Transverse colon (tissue), 4 donors: ENCODE data around the gene SERPINA1. TPM values are rescaled to one million over a fixed set of nuclear protein-coding genes. Genes with fewer than 3 reads are reported as not detected.

Experiments
- DNase-seq: peaks from one replicate; pipeline ENCODE4 v3.0.0-alpha.2; 2019
- H3K27ac ChIP-seq, 4 donors: fragments of 200-600 bp; sonication (generic); 2 replicates each; pipeline ENCODE4 v1.5.1; 2016 to 2018; ENCODE audit warnings: inconsistent platforms in 4 of 4
- H3K27me3 ChIP-seq: fragments of 200-600 bp; sonication (generic); 2 replicates; pipeline ENCODE4 v1.5.1; 2017; ENCODE audit warnings: inconsistent platforms
- H3K36me3 ChIP-seq, 4 donors: fragments of 200-600 bp; sonication (generic); 2 replicates each; pipeline ENCODE4 v1.5.1; 2017 to 2019; ENCODE audit warnings: inconsistent platforms in 4 of 4
- H3K4me1 ChIP-seq, 4 donors: fragments of 200-600 bp; sonication (generic); 2 replicates each; pipeline ENCODE4 v1.5.1; 2017 to 2020; ENCODE audit warnings: inconsistent platforms in 4 of 4
- H3K4me3 ChIP-seq, 4 donors: fragments of 200-600 bp; sonication (generic); 1 replicate in 1 of 4; 2 replicates in 3 of 4; pipeline versions ENCODE4 v1.5.1 to v1.6.1; 2017 to 2019; ENCODE audit warnings: inconsistent platforms in 4 of 4
- H3K9me3 ChIP-seq, 2 donors: fragments of 200-600 bp; sonication (generic); 2 replicates each; pipeline ENCODE4 v1.5.1; 2017 to 2019; ENCODE audit warnings: inconsistent platforms in 2 of 2
- CTCF ChIP-seq, 5 experiments: fragments of 200-600 bp in 3 of 5; fragments of 450-650 bp in 2 of 5; sonication (generic) in 3 of 5; IDR thresholded peaks; 1 replicate in 2 of 5; 2 replicates in 3 of 5; pipeline ENCODE4 v1.5.1; 2016 to 2017; ENCODE audit warnings: antibody characterized with exemption in 5 of 5, inconsistent platforms in 3 of 5, mild to moderate bottlenecking in 2 of 5, moderate library complexity in 1 of 5
- EP300 ChIP-seq: sonication (generic); formaldehyde crosslinking; IDR thresholded peaks from one replicate; pipeline ENCODE4 v1.6.1; 2017; ENCODE audit warnings: antibody characterized with exemption, low read depth
- POLR2A ChIP-seq: fragments of 450-650 bp; IDR thresholded peaks from one replicate; pipeline ENCODE4 v1.6.1; 2016; ENCODE audit warnings: antibody characterized with exemption, mild to moderate bottlenecking, moderate library complexity
- POLR2AphosphoS5 ChIP-seq, 3 donors: sonication (generic); formaldehyde crosslinking; IDR thresholded peaks; one replicate each; pipeline ENCODE4 v1.6.1; 2016; ENCODE audit warnings: antibody characterized with exemption in 3 of 3
- WGBS, 2 donors: methylation state at CpG; one replicate each; pipeline ENCODE4 v1.1.5; 2018; ENCODE audit warnings: low coverage in 1 of 2; 5-methylcytosine and 5-hydroxymethylcytosine counted together
- in situ Hi-C, 4 donors: fragments of 200-750 bp; cut with MboI; loops; one replicate each; pipeline versions ENCODE4 v1.15.0 to v1.15.1; 2017; ENCODE audit warnings: low sequenced_read_pairs in 3 of 4, low pct_ligation_motif_present in 1 of 4, low pct_unique_long_range_greater_than_20kb in 1 of 4
- intact Hi-C: fragments of 100-400 bp; cut with DNase I; formaldehyde crosslinking; loops from one replicate; pipeline ENCODE4 v1.15.1; 2023; ENCODE audit warnings: low total_unique reads
- total RNA-seq, 4 donors: library from RNA; depleted of rRNA; stranded (reverse); fragments of >200 nt; gene quantifications; one replicate each; pipeline ENCODE4 v1.1.0, GENCODE V29; 2016

Gene SERPINA1
- total RNA-seq, 4 donors from 2014 or later = 35.2 to 107 (median 61.0) TPM

- DNase-seq = no peak
- Histone ChIP-seq H3K27me3 (no peaks in the 10 kb centered on the region), H3K4me3 (no peak overlapping the region), H3K9me3 (peaks cover 0 to 3% of the 10 kb centered on the region in 2 donors), H3K4me1 (no peaks in the 10 kb centered on the region), H3K27ac (no peak overlapping the region), H3K36me3 (no peaks in the 10 kb centered on the region)
- intact Hi-C loops (no loop called here), in situ Hi-C loops (no loop called here)
- WGBS, 2 donors = 89 to 100% methylated on average over 2 to 4 of the region's 4 CpGs
- TF ChIP-seq CTCF (IDR thresholded peaks at IDR 0.05) (no peak), POLR2AphosphoS5 (IDR thresholded peaks at IDR 0.05) (no peak)
Measured at GRCh38 chr14:94329857-94330256, 58.5 kb downstream of the SERPINA1 start.

- TF ChIP-seq CTCF (IDR thresholded peaks at IDR 0.05) (no peak), POLR2A (no peak), POLR2AphosphoS5 (IDR thresholded peaks at IDR 0.05) (no peak), EP300 (no peak)
- H3K36me3 ChIP-seq = no peaks in the 10 kb centered on the region
- H3K27ac ChIP-seq = no peak overlapping the region
- WGBS, 2 donors = 85 to 100% methylated on average over 1 to 2 of the region's 2 CpGs
- H3K9me3 ChIP-seq = peaks cover 0 to 3% of the 10 kb centered on the region in 2 donors
- intact Hi-C loops (no loop called here), in situ Hi-C loops (no loop called here)
- H3K4me3 ChIP-seq = no peak overlapping the region
- H3K4me1 ChIP-seq = peaks cover 0 to 3% (median 0%) of the 10 kb centered on the region in 4 donors
- no peak for DNase-seq
- no peaks in the 10 kb centered on the region for H3K27me3 ChIP-seq
Measured at GRCh38 chr14:94328196-94328595, 60.2 kb downstream of the SERPINA1 start.

Other genes starting within 250 kb of the SERPINA1 start
- not detected for gene PPP4R4, start 214.3 kb downstream of the SERPINA1 start, total RNA-seq
- under 1 TPM in 1 of 4 donors, not detected in 3; 0.55 TPM for gene SERPINA10, start 95.3 kb downstream of the SERPINA1 start, total RNA-seq
- gene SERPINA6, start 65.3 kb downstream of the SERPINA1 start, total RNA-seq = under 1 TPM in 3 of 4 donors, not detected in 1; 0.48 to 0.82 (median 0.80) TPM
- not detected for gene SERPINA2, start 21.9 kb downstream of the SERPINA1 start, total RNA-seq
- under 1 TPM in 1 of 4 donors, not detected in 3; 0.27 TPM for gene SERPINA11, start 64.2 kb upstream of the SERPINA1 start, total RNA-seq
- not detected for gene SERPINA9, start 87.6 kb upstream of the SERPINA1 start, total RNA-seq
- gene SERPINA12, start 120.9 kb upstream of the SERPINA1 start, total RNA-seq = not detected
- not detected for gene SERPINA4, start 172.8 kb upstream of the SERPINA1 start, total RNA-seq
- 10 to 100 TPM in 1 of 4 donors, 1 to 10 TPM in 1, under 1 TPM in 1, not detected in 1; 0.32 to 37.6 (median 1.5) TPM for gene SERPINA5, start 192.8 kb upstream of the SERPINA1 start, total RNA-seq
- gene SERPINA3, start 223.8 kb upstream of the SERPINA1 start, total RNA-seq = 10 to 100 TPM; 16.0 to 72.7 (median 22.6) TPM